ENCODE data around the gene LRP1. TPM values are rescaled to one million over a fixed set of nuclear protein-coding genes. Genes with fewer than 3 reads are reported as not detected.

Gene LRP1
- total RNA-seq, 1 donor, result 56.0 TPM

DNA sequence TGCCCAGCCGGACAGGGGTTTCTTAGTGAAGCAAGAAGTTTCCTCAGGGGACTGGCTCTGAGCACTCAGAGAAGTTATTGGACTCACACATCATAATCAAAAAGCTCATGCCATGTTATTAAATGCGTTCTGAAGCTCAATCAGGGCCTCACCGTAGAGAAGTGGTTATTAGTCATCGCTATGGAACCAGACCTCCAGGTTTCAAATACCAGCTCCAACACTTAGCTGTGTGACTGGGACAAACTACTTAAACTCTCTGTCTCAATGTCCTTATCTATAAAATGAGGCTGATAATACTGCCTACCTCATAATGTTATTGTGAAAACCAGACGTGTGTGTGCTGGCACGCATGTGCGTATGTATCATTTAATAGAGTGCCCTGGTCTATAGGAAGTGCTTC lies 24.4 kb upstream of the LRP1 start:
- H3K4me1 ChIP-seq (ENCODE audit: insufficient read depth, low read length), result peaks cover 30% of the 10 kb centered on the region
- no peaks in the 10 kb centered on the region for H3K27me3 ChIP-seq (ENCODE audit: insufficient read depth, low read length)
- H3K4me3 ChIP-seq (ENCODE audit: low read length), result no peak overlapping the region
- H3K9me3 ChIP-seq (ENCODE audit: low read depth, low read length), result no peaks in the 10 kb centered on the region

DNA sequence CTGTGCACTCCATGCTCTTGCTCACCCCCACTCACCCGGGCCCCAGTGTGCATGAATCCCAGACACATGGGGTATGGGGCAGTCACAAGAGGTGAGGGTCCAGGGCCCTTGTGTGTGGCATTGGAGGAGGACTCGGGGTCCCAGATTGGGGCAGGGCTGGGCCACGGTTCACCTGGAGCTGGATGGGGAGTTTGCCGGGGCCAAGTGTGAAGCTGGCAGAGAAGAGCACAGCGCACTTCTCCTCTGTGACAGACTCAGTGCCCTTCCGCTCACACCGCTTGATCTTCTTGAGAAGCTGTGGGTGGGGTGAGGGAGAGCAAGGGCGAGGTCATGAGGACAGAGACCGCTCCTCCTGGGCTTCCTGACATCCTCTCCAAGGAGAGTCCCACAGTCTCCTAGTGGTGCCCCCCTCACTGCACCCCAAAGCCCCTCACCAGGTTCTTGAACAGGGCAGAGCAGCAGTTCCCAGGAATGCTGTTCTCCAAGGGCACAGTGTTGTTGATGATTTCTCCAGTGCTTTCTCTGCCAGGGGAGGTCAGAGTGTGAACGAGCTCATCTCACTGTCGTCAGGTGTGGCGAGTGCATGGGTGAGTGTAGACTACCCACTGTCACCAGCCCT lies 23.9 kb upstream of the LRP1 start:
- H3K9me3 ChIP-seq (ENCODE audit: low read depth, low read length), result no peaks in the 10 kb centered on the region
- no peaks in the 10 kb centered on the region for H3K27me3 ChIP-seq (ENCODE audit: insufficient read depth, low read length)
- H3K4me3 ChIP-seq (ENCODE audit: low read length), result no peak overlapping the region
- H3K4me1 ChIP-seq (ENCODE audit: insufficient read depth, low read length), result peaks cover 35% of the 10 kb centered on the region

DNA sequence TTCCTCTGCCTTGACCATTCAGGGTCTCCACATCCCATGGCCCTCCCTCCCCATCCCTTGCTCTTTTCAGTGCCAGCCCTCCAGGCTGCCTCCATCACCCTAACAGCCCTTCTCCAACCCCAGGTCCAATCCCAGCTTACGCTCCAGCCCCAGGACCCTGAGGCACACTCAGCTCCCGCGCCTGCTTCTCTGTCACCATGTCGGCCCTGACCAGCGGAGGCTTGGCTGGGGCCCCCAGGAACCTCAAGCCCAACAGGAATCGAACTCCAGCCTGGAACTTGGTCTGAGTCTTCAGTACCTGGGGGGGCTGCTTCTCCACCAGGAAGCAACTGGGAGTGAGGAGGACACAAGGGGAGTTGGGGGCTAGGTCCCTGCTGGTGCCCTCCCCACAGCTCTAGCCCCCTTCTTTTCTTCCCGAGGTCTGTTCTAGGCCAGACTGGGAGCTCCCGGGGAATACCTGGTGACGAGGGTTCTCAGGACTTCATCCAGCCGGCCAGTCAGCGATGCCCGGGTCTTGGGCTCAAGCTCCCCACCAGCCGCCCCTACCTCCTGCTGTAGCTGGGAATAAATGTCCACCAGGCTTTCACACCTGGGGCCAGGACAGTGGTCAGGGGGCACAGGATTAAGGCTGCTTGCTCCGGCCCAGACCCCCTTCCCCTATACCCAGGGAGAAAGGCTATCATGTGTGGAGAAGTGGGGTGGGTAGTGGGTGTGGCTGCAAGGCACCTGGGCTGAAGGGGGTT lies 23.1 kb upstream of the LRP1 start:
- H3K4me1 ChIP-seq (ENCODE audit: insufficient read depth, low read length), result peaks cover 43% of the 10 kb centered on the region

DNA sequence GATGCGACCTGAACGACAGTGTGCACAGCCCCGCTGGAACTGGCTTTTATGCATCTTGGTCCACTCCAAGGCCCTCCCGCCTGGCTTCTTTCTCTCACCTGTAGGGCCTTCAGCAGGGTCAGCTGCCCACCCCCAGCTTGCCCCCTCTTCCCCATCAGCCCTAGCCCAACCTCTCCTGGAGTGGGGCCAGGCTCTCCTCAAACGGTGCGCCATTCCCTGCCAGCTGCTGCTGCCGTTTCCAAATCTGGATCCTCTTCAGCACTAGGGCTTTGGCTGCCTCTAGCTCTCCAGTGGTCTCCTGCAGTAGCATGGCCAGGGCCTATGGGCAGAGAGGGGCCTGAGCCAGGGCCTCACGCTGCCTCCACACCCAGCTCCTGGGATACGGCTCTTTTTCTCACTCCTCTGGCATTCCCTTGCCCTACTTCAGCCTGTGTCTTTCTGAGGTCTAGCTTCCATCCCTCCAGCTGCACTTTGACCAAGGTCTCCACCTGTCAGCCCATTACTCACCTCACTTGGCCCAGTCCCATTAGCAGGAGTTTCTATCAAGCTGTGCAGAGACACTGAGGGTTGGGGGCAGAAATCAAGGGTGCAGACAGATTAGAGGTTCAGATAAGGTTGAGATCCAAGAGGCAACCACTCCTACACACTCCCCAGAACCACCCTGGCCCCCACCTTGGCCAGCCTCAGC lies 22.1 kb upstream of the LRP1 start:
- no peak overlapping the region for H3K4me3 ChIP-seq (ENCODE audit: low read length)
- no peaks in the 10 kb centered on the region for H3K9me3 ChIP-seq (ENCODE audit: low read depth, low read length)
- peaks cover 43% of the 10 kb centered on the region for H3K4me1 ChIP-seq (ENCODE audit: insufficient read depth, low read length)
- H3K27me3 ChIP-seq (ENCODE audit: insufficient read depth, low read length), result no peaks in the 10 kb centered on the region

More for the DNA sequence above, 23.1 kb upstream of the LRP1 start:
- H3K9me3 ChIP-seq (ENCODE audit: low read depth, low read length), result no peaks in the 10 kb centered on the region
- H3K27me3 ChIP-seq (ENCODE audit: insufficient read depth, low read length), result no peaks in the 10 kb centered on the region
- no peak overlapping the region for H3K4me3 ChIP-seq (ENCODE audit: low read length)

DNA sequence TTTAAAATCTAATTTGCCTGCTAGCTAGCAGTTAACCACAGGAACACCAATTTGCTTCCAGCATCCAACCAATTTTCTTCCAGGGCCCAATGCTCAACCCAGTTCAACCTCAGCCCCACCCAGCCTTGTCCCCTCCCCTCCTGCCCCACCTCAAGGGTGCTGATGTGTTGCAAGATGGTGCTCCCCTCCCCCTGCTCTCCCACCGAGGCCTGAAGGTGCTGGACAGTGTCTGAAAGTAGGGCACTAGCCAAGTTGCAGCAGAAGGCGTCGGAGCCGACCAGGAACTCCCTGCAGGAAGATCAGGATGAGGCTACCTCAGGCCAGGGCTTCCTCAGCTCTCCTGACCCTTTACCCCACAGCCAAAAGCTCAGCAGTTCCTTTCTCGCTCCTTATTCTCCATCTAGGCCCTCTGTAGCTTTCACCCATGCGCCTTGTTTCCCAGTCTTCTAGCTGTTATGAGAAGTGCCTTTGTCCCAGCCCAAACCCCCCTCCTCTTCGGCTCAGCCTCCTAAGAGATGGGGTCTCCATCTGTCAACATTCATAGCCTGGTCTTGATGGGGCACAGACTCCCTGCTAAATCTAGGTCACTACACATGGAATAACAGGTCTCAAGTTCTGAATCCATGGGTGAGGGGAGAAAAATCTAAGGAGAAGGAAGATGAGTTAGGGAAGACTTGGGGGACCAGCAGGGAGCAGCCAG lies 20.7 kb upstream of the LRP1 start:
- H3K4me1 ChIP-seq (ENCODE audit: insufficient read depth, low read length), result peaks cover 43% of the 10 kb centered on the region
- no peaks in the 10 kb centered on the region for H3K9me3 ChIP-seq (ENCODE audit: low read depth, low read length)
- no peaks in the 10 kb centered on the region for H3K27me3 ChIP-seq (ENCODE audit: insufficient read depth, low read length)
- no peak overlapping the region for H3K4me3 ChIP-seq (ENCODE audit: low read length)

DNA sequence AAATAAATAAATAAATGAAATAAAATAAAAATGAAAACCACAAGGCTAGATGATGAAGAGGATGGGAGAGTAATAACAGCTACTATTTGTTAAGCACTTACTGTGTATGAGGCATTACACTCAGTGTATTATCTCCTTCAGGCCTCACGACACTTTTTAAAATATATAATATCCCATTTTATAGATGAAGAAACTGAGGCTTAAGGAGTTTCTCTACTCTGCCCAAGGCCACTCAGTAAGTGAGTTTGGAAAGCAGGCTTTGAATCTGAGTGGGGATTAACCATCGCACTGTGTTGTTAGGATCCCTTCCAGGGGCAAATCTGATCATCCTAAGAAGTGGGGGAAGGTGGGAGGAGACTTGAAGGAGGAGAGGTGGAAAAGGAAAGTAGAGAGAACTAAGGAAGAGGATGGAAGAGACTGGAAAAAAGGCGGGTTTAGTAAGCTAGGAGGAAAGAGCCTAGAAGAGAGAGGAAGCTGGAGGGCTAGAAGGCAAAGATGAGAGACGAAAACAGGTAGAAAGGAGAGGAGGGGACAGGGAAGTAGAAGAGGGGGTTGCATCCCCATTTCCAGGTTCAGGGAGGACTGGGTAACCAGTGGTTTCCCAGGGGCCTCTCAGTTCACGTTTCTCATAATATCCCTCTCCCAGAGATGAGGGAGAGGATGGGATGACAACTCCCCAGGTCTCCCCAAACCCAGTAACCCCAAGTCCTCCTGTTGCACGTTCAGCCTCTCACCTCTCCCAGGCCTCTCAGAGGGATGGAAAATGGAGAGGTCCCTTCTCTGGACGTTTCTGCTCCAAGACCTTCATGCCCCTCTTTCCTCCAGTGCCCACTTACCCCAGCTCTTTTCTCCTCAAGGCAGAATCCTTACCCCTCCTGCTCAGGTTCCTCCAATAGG lies 18.8 kb upstream of the LRP1 start:
- Histone ChIP-seq H3K9me3 (ENCODE audit: low read depth, low read length) (no peaks in the 10 kb centered on the region), H3K4me3 (ENCODE audit: low read length) (peak overlapping the region; percentile 98), H3K4me1 (ENCODE audit: insufficient read depth, low read length) (peaks cover 40% of the 10 kb centered on the region), H3K27me3 (ENCODE audit: insufficient read depth, low read length) (no peaks in the 10 kb centered on the region)

DNA sequence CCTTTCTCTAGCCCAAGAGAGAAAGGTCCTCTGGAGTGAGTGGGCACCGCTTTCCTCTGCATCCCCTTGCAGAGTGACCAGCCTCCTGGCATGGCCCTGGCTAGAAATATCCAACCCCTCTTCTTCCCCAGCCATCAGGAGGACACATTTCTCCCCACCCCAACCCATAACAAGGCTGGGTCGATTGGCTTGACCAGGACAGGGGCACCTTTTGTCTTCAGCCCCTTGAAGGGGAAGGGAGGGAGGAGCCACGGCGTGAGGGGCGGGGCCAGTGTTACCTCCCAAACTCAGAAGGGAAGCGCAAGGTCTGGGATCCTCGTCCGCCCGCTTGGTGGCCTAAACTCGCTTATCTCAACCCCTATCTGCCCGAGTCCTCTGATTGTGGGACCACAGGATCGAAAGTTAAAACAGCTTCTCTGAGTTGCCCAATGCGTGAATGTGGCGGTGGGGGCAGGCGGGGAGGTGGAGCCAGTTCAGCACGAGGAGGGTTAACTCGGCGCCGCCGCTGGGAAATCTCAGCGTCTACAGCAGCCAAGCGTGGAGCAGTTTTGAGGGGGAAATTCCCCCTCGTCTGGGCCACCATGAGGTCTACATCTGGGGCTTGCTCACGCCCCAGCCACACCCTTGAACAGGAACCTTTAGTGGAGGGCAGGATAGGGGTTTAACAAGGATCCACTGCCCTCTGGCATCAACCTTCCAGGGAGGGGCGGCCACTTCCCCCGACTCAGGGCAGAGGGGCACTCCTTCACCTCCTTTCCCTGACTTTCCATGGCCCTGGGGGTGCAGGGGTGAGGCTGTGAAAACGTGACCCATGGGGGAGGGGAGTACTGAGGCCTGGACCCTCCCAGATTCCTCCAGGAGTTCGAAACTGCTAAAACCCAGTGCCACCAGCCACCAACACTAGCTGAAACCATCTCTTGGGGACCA lies 17.9 kb upstream of the LRP1 start:
- Histone ChIP-seq H3K9me3 (ENCODE audit: low read depth, low read length) (no peaks in the 10 kb centered on the region), H3K4me1 (ENCODE audit: insufficient read depth, low read length) (peaks cover 40% of the 10 kb centered on the region), H3K4me3 (ENCODE audit: low read length) (peak overlapping the region; percentile 98), H3K27me3 (ENCODE audit: insufficient read depth, low read length) (no peaks in the 10 kb centered on the region)

DNA sequence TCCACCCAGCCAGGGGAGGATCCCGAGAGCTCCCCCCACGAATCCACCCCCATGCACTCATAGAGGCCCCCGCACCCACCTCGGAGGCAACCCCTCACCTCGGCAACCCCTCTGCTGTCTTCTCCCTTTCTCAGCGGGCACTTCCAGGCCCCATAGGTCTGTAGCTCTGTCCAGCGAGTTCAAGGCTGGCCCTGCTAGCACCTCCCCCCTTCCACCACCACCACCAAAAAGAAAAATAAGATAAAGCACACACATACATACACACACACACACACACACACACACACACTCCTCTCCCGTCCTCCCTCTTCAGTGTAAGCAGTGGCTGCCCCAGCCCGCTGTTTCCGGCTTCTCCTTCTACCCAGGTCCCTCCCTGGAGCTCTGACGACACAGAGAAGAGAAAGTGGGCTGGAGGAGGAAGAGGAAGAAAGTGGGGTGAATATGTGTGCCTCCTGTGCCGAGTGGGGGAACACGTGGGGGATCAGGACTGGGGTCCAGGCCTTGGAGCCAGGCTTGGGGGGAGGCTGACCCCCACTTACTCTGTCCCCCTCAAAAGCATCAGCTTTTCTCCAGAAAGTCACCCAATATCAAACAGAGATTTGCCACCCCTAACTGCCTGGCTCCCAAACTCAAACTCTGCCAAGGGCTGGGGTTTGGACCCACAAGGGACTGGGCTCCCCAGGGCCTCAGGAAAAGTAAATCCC lies 17.1 kb upstream of the LRP1 start, which contains the start of gene STAT6:
Gene STAT6, minus strand, starts transcription at position 332 of the 704 bp plus-strand sequence. CDS start 3,084 bp downstream, outside the sequence.
- Histone ChIP-seq H3K4me1 (ENCODE audit: insufficient read depth, low read length) (peaks cover 40% of the 10 kb centered on the region), H3K9me3 (ENCODE audit: low read depth, low read length) (no peaks in the 10 kb centered on the region), H3K27me3 (ENCODE audit: insufficient read depth, low read length) (no peaks in the 10 kb centered on the region), H3K4me3 (ENCODE audit: low read length) (peak within 1 kb of the TSS; percentile 98)

DNA sequence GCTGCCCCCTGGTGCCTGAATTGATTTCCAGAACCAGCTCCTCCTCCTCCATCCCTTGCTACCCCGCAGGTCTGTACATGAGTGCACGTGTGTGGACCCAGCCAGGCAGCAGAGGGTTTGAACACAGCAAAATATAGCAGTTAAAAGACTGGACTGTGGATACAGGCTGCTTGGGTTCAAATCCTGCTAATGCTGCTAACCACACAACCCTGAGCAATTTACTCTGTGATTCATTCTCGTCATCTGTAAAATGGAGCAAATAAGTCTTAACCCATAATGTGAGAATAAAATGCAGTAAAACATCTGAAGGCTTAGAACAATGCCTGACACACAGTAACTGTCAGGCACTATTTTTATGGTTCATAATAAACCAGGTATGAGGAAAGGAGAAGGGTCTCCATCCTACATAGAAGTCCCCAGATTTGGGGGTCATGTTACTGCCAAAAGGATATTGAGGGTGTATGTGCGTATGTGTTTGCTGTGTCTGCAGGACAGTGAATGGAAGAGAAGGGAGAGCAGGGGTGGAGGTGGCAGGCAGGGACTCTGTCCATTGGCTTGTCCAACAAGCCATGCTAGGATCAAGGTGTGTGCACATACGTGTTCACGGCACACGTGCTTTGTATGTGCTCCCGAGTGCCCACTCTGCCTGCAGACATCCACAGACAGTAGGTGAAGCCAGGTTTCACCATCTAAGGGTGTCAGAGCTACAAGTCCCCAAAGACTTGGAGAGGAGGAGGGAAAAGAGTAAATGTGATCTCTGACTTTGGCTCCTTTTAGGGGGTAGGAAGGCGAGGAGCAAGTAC lies 15.6 kb upstream of the LRP1 start:
- Histone ChIP-seq H3K4me3 (ENCODE audit: low read length) (peak overlapping the region; percentile 98), H3K4me1 (ENCODE audit: insufficient read depth, low read length) (peaks cover 35% of the 10 kb centered on the region), H3K27me3 (ENCODE audit: insufficient read depth, low read length) (no peaks in the 10 kb centered on the region), H3K9me3 (ENCODE audit: low read depth, low read length) (no peaks in the 10 kb centered on the region)

DNA sequence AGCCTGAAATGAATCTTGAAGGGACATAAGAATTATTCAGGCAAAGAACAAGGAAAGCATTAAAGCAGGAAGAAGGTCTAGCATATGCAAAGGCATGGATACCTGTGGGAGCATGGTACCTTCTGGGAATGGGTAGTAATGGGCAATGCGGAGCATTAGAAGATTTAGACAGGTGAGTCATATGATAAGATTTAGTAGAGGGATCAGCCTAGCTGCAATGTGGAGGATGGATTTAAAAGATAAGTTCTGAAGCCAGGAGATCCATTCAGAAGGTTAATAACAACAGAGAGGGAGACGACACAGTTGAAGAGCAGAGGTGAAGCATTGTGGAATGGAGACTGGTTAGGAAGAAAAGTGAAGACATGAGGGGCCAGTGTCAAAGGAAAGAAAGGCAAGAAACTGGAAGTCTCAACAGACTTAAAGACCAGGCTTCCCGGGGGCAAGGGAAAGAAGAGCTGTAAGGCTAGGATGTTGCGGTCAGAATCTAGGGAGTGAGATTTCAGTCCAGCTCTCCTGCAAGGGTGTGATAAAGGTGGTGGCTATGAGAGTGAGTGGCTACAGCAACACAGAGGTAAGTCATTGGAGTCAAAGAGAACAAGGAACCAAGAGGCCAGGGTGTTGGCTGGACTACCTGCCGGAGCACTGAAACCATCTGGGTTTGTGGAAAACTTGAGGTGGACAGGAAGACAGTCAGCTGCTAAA lies 11.6 kb upstream of the LRP1 start:
- no peak overlapping the region for H3K4me3 ChIP-seq (ENCODE audit: low read length)
- H3K27me3 ChIP-seq (ENCODE audit: insufficient read depth, low read length), result no peaks in the 10 kb centered on the region
- no peaks in the 10 kb centered on the region for H3K9me3 ChIP-seq (ENCODE audit: low read depth, low read length)
- H3K4me1 ChIP-seq (ENCODE audit: insufficient read depth, low read length), result peaks cover 26% of the 10 kb centered on the region

DNA sequence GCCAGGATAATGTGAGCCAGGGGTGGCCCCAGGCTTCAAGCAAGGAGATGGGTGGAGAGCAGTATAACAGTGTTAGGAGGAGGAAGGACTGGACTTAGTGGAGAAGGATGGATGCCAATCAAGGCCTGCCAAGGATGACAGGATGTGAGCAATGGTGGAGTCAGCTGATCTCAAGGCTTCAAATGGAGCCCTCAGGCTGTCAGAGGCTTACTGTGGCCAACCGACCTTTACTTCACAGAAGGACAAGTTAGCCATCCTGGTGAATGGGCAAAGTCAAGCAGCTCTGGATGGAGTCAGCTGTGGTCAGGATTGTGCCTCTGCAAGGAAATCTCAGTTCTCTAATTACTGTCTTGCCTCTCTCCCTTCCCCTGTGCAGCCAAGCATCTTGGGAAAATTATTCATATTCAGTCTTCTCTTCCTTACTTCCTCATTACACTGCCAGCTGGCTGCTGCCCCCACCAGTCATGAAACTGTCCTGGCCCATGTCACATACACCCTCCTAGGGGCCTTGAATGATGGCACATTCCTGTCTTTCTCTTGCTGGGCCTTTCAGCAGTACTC lies 9.5 kb upstream of the LRP1 start:
- H3K4me1 ChIP-seq (ENCODE audit: insufficient read depth, low read length), result peaks cover 19% of the 10 kb centered on the region
- no peaks in the 10 kb centered on the region for H3K27me3 ChIP-seq (ENCODE audit: insufficient read depth, low read length)
- H3K9me3 ChIP-seq (ENCODE audit: low read depth, low read length), result no peaks in the 10 kb centered on the region
- no peak overlapping the region for H3K4me3 ChIP-seq (ENCODE audit: low read length)

Measured in mononuclear cell (primary cell).